ENCODE measurements around the gene PARL. TPM values are rescaled to one million over a fixed set of nuclear protein-coding genes. Genes with fewer than 3 reads are reported as not detected.

PARL gene
- total and polyA plus RNA-seq, 2 donors (not counting 1 experiment from before 2014, with no cell fraction given): 23.5 to 46.7 TPM

DNA sequence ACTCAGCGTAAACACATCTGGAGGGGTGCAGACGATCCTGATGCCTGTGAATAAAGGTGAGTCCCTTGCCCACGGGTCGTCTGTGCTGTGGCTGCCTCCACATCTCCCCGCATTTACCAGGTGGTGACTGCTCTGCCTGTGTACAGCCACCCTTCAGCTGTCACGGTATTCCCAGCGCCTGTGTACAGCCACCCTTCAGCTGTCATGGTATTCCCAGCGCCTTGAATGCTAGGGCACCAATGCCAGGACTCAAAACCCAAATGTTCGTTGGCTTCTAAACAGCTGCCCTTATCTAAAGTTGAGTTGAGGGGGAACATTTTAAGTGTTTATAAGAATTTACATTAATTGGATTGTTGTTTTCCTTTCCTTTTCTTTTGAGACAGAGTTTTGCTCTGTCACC, 86.7 kb downstream of the PARL start:
- no peaks in the 10 kb centered on the region for H3K4me1 Mint-ChIP-seq
- H2AFZ ChIP-seq (ENCODE audit: insufficient read depth, low read depth, low read length, poor library complexity, severe bottlenecking): no peak overlapping the region
- 98% methylated on average over 8 of the region's 9 CpGs for WGBS (ENCODE audit: insufficient coverage)
- no peak overlapping the region for H3K27ac Mint-ChIP-seq
- no peaks in the 10 kb centered on the region for H3K27me3 ChIP-seq (replicated peaks in 1 of 4; ENCODE audit: control extremely low read depth in 1 of 4, control insufficient read depth in 3 of 4, insufficient read depth in 4 of 4, low read length in 3 of 4)
- no peak overlapping the region for H3K4me2 ChIP-seq (replicated peaks; ENCODE audit: low read depth, low read length, poor library complexity, severe bottlenecking)
- POLR2A ChIA-PET: no interaction called here
- H3K27ac ChIP-seq (ENCODE audit: low read length in 2 of 2): no peak overlapping the region
- H3K4me3 ChIP-seq (ENCODE audit: control extremely low read depth in 1 of 5, extremely low read depth in 1 of 5, insufficient read depth in 1 of 5, low read depth in 2 of 5, low read length in 4 of 5): no peak overlapping the region
- DNase-seq: no peak
- intact Hi-C loops (cut with micrococcal nuclease): no loop called here
- H3K36me3 ChIP-seq (replicated peaks in 1 of 2; ENCODE audit: control extremely low read depth in 1 of 2, control insufficient read depth in 1 of 2, extremely low read depth in 1 of 2, insufficient read depth in 2 of 2, low read length in 1 of 2): peaks cover 0 to 50% of the 10 kb centered on the region in 2 experiments
- no peak for ATAC-seq (ENCODE audit: low read depth)
- no peaks in the 10 kb centered on the region for H3K79me2 ChIP-seq (ENCODE audit: control insufficient read depth, insufficient read depth, low read length)
- H3K4me3 Mint-ChIP-seq: no peak overlapping the region
- H3K9me3 Mint-ChIP-seq (ENCODE audit: insufficient read depth): no peaks in the 10 kb centered on the region
- no peaks in the 10 kb centered on the region for H3K27me3 Mint-ChIP-seq
- H3K9ac ChIP-seq (ENCODE audit: low read length): no peak overlapping the region
- H3K9me3 ChIP-seq (ENCODE audit: control extremely low read depth in 1 of 3, control insufficient read depth in 2 of 3, insufficient read depth in 1 of 3, low read length in 2 of 3): no peaks in the 10 kb centered on the region
- CTCF ChIA-PET: no interaction called here
- no peaks in the 10 kb centered on the region for H4K20me1 ChIP-seq (ENCODE audit: control insufficient read depth, insufficient read depth, low read length, poor library complexity, severe bottlenecking)
- H3K4me1 ChIP-seq (ENCODE audit: control insufficient read depth in 2 of 2, insufficient read depth in 2 of 2, low read length in 2 of 2): no peaks in the 10 kb centered on the region
- TF ChIP-seq CTCF (IDR thresholded peaks at IDR 0.05): no peak
- no peak for TF ChIP-seq EZH2 (IDR thresholded peaks at IDR 0.05; ENCODE audit: borderline replicate concordance, insufficient read depth, low read depth, low read length, poor library complexity, severe bottlenecking)

DNA sequence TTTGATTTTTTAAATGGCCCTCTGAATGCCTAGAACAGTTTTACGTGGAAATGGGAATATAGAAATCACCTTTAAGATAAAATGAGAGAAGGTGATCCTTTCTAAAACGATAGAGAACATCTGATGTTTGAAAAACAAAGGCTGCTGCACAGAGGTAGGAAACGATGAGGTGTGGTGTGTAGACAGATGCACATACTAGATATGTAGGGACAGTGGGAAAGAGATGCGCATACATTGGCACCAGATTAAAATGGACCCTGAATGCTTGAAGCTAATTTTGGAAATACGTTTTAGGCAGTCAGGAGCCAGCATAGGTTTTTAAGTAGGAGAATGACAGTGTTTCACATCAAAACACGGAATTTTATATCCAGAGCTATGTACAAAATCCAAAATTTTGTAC, 88.3 kb downstream of the PARL start:
- H3K9me3 Mint-ChIP-seq (ENCODE audit: insufficient read depth): no peaks in the 10 kb centered on the region
- WGBS (ENCODE audit: insufficient coverage): 97% methylated on average over 3 of the region's 6 CpGs
- no peaks in the 10 kb centered on the region for H3K4me1 Mint-ChIP-seq
- Histone ChIP-seq H3K9ac (ENCODE audit: low read length) (no peak overlapping the region), H2AFZ (ENCODE audit: insufficient read depth, low read depth, low read length, poor library complexity, severe bottlenecking) (no peak overlapping the region), H3K4me3 (ENCODE audit: control extremely low read depth in 1 of 5, extremely low read depth in 1 of 5, insufficient read depth in 1 of 5, low read depth in 2 of 5, low read length in 4 of 5) (no peak overlapping the region), H3K27me3 (replicated peaks in 1 of 4; ENCODE audit: control extremely low read depth in 1 of 4, control insufficient read depth in 3 of 4, insufficient read depth in 4 of 4, low read length in 3 of 4) (no peaks in the 10 kb centered on the region), H3K79me2 (ENCODE audit: control insufficient read depth, insufficient read depth, low read length) (no peaks in the 10 kb centered on the region), H3K9me3 (ENCODE audit: control extremely low read depth in 1 of 3, control insufficient read depth in 2 of 3, insufficient read depth in 1 of 3, low read length in 2 of 3) (no peaks in the 10 kb centered on the region), H3K27ac (ENCODE audit: low read length in 2 of 2) (no peak overlapping the region), H3K36me3 (replicated peaks in 1 of 2; ENCODE audit: control extremely low read depth in 1 of 2, control insufficient read depth in 1 of 2, extremely low read depth in 1 of 2, insufficient read depth in 2 of 2, low read length in 1 of 2) (peaks cover 0 to 48% of the 10 kb centered on the region in 2 experiments), H3K4me1 (ENCODE audit: control insufficient read depth in 2 of 2, insufficient read depth in 2 of 2, low read length in 2 of 2) (no peaks in the 10 kb centered on the region), H3K4me2 (replicated peaks; ENCODE audit: low read depth, low read length, poor library complexity, severe bottlenecking) (no peak overlapping the region), H4K20me1 (ENCODE audit: control insufficient read depth, insufficient read depth, low read length, poor library complexity, severe bottlenecking) (no peaks in the 10 kb centered on the region)
- no peak overlapping the region for H3K27ac Mint-ChIP-seq
- H3K27me3 Mint-ChIP-seq: no peaks in the 10 kb centered on the region
- intact Hi-C loops (cut with micrococcal nuclease): no loop called here
- H3K4me3 Mint-ChIP-seq: no peak overlapping the region
- POLR2A ChIA-PET: no interaction called here
- ATAC-seq (ENCODE audit: low read depth) (no peak), DNase-seq (no peak)
- TF ChIP-seq CTCF (IDR thresholded peaks at IDR 0.05) (no peak), EZH2 (IDR thresholded peaks at IDR 0.05; ENCODE audit: borderline replicate concordance, insufficient read depth, low read depth, low read length, poor library complexity, severe bottlenecking) (no peak)
- CTCF ChIA-PET: no interaction called here
